Type B pancreatic cell (in vitro differentiated cells): ENCODE measurements around the gene SQSTM1. TPM values are rescaled to one million over a fixed set of nuclear protein-coding genes. Genes with fewer than 3 reads are reported as not detected.

Source experiments
- DNase-seq: peaks from one replicate; pipeline ENCODE4 v3.0.0; 2021; ENCODE audit warnings: mixed read lengths; ENCODE audit not compliant: unreplicated experiment; ENCODE audit errors: extremely low spot score
- H3K27ac Mint-ChIP-seq: 2 replicates; pipeline ENCODE4 v1.8.0; 2021; ENCODE audit warnings: mild to moderate bottlenecking, mixed read lengths
- H3K27me3 Mint-ChIP-seq: 2 replicates; pipeline ENCODE4 v1.8.0; 2021; ENCODE audit warnings: mixed read lengths
- H3K36me3 Mint-ChIP-seq: 2 replicates; pipeline ENCODE4 v1.8.0; 2021; ENCODE audit warnings: mixed read lengths
- H3K4me1 Mint-ChIP-seq: one replicate; pipeline ENCODE4 v1.8.0; 2021; ENCODE audit warnings: mixed read lengths; ENCODE audit not compliant: unreplicated experiment
- H3K4me3 Mint-ChIP-seq: 2 replicates; pipeline ENCODE4 v1.8.0; 2021; ENCODE audit warnings: mild to moderate bottlenecking, mixed read lengths
- H3K9me3 Mint-ChIP-seq: 2 replicates; pipeline ENCODE4 v1.8.0; 2021; ENCODE audit warnings: mixed read lengths
- CTCF ChIP-seq: fragments of 200-600 bp; sonication (generic); conservative IDR thresholded peaks from 2 replicates; pipeline ENCODE4 v1.5.0; 2021; ENCODE audit warnings: antibody characterized with exemption, mild to moderate bottlenecking
- total RNA-seq: library from RNA; stranded (reverse); gene quantifications from 2 replicates; pipeline ENCODE4 v1.2.1, GENCODE V29; 2021; ENCODE audit warnings: low replicate concordance

SQSTM1 gene
- total RNA-seq, 1 donor from 2014 or later: 133 TPM

GRCh38 chr5:179806250-179807048 is 14.3 kb upstream of the SQSTM1 start, which contains the start of gene MGAT4B:
TSS of gene MGAT4B (minus strand) at chr5:179806866. CDS start at chr5:179806583, 283 bp downstream.
- H3K4me3 Mint-ChIP-seq: peak within 1 kb of the TSS; percentile 80
- DNase-seq: no peak
- H3K4me1 Mint-ChIP-seq: peaks cover 22% of the 10 kb centered on the region
- no peak for TF ChIP-seq CTCF
- H3K27me3 Mint-ChIP-seq: no peaks in the 10 kb centered on the region
- H3K36me3 Mint-ChIP-seq: peaks cover 4% of the 10 kb centered on the region
- H3K9me3 Mint-ChIP-seq: no peaks in the 10 kb centered on the region
- peak within 1 kb of the TSS; percentile 36 for H3K27ac Mint-ChIP-seq

DNA sequence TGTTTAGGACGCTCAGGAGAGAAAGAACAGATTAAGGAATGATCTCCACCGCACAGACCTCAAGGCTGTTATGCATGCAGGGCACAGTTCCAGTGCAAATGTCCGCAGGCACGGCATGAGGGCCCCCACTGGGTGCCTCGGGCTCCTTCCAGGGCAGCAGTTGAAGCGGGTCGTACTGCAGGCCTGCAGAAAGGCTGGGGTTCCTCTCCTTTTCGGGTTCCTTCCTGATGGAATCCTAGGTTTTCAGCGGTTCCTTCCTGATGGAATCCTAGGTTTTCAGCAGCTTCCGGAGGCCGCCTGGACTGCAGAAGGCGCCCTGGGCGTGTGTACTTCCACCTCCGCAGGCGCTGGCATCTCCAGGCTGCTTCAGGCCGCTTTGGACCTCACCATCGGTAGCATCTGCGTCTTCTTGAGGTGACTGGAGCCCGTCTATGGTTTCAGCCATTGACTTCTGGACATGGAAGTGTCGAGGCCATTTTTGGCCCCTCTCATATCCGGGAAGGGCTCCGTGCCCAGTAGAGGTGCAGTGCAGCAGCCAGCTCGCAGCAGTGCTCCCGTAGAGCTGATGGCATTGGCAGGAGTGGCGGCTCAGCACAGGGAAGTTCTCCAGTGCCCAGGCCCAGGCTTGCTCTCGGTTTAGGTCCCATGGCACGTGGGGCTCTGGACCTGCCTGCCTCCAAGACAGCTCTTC is 8.4 kb upstream of the SQSTM1 start:
- no peak for TF ChIP-seq CTCF
- no peak overlapping the region for H3K27ac Mint-ChIP-seq
- H3K27me3 Mint-ChIP-seq: no peaks in the 10 kb centered on the region
- peaks cover 3% of the 10 kb centered on the region for H3K4me1 Mint-ChIP-seq
- H3K9me3 Mint-ChIP-seq: no peaks in the 10 kb centered on the region
- DNase-seq: no peak
- H3K4me3 Mint-ChIP-seq: no peak overlapping the region
- peaks cover 9% of the 10 kb centered on the region for H3K36me3 Mint-ChIP-seq

DNA sequence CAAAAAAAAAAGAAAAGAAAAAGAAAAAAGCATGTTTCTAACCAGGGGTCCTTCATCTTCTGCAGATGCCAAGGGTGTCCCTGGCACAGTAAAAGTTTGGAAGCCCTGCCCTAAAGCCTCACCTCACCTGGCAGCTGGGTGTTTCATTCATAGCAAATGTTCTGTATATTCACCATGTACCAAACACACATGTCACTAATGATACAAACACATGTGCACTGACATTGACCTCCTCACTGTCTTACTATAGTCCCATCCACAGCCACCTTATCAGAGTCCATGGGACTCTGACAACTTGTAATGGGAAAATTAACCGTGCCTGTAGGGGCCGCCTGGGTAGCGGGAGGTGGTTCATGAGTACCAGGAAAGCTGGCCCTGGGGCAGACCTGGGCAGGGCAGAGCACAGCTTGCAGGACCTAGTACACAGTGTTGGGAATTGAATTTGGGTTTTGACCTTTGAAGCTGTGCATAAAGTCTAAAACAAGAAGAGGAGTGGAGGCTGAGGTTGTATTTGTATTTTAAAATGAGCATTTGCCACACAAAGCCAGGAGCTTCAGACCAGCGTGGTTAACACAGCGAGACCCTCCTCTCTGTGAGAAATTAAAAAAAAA is 7.6 kb upstream of the SQSTM1 start:
- Mint-ChIP-seq H3K27ac (no peak overlapping the region), H3K4me3 (no peak overlapping the region), H3K9me3 (no peaks in the 10 kb centered on the region), H3K27me3 (no peaks in the 10 kb centered on the region), H3K4me1 (peaks cover 6% of the 10 kb centered on the region), H3K36me3 (peaks cover 9% of the 10 kb centered on the region)
- no peak for DNase-seq
- no peak for TF ChIP-seq CTCF

- Mint-ChIP-seq H3K27ac (no peak overlapping the region), H3K36me3 (peaks cover 9% of the 10 kb centered on the region), H3K27me3 (no peaks in the 10 kb centered on the region), H3K4me3 (no peak overlapping the region), H3K9me3 (no peaks in the 10 kb centered on the region), H3K4me1 (peaks cover 13% of the 10 kb centered on the region)
- DNase-seq: no peak
- no peak for TF ChIP-seq CTCF
Observed at GRCh38 chr5:179814090-179814489, 6.6 kb upstream of the SQSTM1 start.

DNA sequence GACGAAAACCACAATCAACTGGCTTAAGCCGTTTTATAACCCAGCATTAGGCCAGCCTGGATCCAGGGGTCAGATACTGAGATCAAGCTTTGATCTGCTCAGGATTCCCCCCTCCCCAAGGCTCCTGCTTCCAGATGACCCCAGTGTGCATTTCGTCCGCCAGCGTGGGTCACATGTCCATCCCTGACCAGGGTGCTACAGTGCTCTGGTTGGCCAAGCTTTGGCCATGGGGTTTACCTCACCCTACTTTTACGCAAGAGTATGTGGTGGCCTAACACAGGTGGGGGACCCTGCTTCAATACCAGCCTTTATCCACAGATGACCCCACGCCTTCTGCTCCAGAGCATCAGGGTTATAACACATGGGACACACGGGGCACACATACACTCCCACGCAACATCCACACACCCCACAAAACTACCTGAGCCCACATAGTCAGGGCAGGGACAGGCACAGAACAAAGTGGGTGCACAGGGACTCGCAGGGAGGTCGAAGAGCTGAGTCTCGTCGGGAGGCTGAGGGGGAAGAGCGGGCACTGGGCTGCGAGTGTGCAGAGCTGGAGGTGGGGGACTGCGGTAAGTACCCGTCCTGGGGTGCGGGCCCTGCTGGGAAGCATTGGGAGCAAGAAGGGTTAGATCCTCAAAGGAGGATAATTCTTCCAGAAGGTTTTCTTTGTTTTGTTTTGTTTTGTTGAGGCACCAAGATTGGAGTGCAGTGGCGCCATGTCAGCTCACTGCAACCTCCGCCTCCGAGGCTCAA is 5.0 kb upstream of the SQSTM1 start:
- Mint-ChIP-seq H3K9me3 (no peaks in the 10 kb centered on the region), H3K4me1 (peaks cover 17% of the 10 kb centered on the region), H3K27ac (peak overlapping the region; percentile 72), H3K4me3 (peak overlapping the region; percentile 79), H3K36me3 (peaks cover 9% of the 10 kb centered on the region), H3K27me3 (no peaks in the 10 kb centered on the region)
- no peak for TF ChIP-seq CTCF
- no peak for DNase-seq
